CD4-positive, alpha-beta T cell treated with Interleukin-2 at 100 ng/mL for 4 hours (primary cell): Measurements from ENCODE around the gene NTN5.
"Not testable (repeated sequence)": the region's sequence is repeated elsewhere in the genome, so short reads cannot be mapped to it uniquely, and the experiment has no call there.

ENCODE experiments used
- DNase-seq: peaks from one replicate; pipeline ENCODE4 v3.0.0-alpha.2; 2020; ENCODE audit warnings: low spot score

The NTN5 gene, protein sequence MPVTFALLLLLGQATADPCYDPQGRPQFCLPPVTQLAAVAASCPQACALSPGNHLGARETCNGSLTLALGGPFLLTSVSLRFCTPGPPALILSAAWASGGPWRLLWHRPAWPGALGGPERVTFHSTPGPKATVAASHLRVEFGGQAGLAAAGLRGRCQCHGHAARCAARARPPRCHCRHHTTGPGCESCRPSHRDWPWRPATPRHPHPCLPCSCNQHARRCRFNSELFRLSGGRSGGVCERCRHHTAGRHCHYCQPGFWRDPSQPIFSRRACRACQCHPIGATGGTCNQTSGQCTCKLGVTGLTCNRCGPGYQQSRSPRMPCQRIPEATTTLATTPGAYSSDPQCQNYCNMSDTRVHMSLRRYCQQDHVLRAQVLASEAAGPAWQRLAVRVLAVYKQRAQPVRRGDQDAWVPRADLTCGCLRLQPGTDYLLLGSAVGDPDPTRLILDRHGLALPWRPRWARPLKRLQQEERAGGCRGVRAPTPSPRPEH

GRCh38 chr19:48672994-48673393, at the start of gene NTN5:
Gene NTN5 (minus strand): TSS chr19:48673017. CDS start chr19:48670986, 2,031 bp downstream.
- DNase-seq: no peak

GRCh38 chr19:48722196-48722708, 49.4 kb upstream of the NTN5 start:
- no peak for DNase-seq

DNA sequence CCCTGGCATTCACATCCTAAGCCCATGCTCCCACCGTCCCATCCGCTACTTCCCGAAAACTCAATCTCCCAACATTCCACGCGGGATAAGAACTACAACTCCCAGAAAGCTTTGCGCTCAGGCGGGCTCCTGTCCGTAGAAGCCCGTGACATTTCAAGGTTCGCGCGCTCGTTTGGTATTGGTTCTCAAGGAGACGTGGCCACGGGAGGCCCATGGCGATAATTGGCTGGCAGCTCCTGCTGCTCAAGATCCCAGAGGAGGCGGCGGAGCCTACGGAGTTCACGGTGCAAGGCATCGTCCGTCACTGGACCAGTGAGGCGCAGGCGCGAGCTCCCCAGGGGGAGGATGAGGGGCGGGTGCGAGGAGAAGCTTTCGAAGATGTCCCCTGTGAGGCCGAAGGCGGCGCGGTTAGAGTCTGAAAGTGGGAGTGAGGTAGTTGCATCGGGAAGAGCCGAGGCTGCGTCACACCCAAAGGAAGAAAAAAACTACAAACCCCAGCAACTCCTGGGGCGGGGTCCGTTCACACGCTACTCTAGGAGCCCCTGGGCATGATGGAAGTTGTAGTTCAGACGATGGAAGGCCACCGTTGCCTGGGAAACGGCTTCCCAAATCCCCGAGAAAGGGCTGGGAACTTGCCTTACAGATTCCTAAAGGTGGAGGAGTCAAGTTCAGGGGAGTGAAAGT, 47.9 kb upstream of the NTN5 start:
- peak; percentile 94 for DNase-seq

GRCh38 chr19:48720251-48720612, 47.4 kb upstream of the NTN5 start:
- DNase-seq: no peak

DNA sequence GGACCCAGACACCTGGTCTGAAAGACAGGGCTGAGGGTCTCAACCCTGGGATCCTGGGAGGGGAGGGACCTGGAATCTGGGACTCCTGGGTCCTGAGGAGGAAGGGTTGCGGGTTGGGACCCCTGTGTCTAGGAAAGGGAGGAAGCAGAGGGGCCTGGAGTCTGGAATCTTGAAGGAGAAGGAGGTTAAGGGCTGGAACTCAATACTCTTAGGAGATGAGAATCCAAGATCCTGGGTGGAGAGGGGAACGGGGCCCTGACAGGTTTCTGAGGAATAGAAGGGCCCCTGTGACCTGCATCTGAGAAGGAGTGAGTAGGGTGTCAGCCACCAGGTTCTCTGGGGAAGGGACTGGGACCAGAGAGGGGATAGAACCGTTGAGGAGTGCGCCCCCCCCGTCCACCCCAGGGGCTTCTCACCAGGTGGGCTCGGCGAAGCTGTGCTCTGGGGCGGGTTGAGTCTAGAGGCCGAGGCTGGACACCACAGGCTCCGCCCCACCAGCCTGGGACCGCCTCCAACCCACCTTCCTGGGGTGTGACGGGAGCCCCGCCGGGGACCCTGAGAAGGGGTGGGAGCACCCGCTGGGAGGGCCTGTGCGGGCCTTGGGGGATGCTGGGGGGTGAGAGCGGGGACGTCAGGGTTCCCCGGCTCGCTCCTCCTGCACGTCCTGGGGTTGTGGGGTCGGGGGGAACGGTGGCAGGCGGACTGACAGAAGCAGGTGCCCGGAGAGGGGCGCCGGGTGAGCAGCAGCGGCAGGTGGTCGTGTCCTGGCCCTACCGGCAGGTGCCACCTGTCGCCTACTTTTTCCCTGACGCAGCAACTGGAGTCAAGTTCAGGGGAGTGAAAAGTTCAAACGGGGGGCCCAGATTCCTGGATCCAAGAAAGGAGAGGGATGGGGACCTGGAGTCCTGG, 46.7 kb upstream of the NTN5 start, which contains the start of gene MAMSTR:
Gene MAMSTR, minus strand, starts transcription at position 463 of the 909 bp plus-strand sequence. CDS start 694 bp downstream, outside the sequence.
- no peak for DNase-seq

DNA sequence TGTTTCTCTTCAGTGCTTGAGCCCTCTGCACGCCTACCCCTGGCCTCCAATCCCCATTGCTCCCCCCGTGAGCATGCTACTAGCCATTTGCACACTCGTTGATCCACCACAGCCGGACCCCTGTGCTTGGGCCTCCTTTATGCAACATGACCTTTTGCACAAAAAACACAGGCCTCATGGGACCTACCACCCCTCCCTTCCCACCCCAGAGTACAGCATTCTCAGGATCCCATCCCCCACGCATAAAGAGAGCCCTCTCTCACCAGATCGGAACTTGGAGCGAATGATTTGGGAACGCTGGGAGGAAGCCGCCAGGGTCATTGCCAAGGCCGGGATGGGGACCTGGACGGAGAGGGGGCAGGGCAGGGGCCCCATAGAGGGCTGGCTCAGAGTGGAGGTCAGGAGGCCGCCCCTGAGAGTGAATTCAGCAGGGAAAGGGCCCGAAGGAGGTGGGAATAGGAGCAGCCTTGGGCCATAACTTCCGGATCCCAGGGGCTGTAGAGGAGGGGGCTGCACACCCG, 46.0 kb upstream of the NTN5 start:
- DNase-seq: no peak

DNA sequence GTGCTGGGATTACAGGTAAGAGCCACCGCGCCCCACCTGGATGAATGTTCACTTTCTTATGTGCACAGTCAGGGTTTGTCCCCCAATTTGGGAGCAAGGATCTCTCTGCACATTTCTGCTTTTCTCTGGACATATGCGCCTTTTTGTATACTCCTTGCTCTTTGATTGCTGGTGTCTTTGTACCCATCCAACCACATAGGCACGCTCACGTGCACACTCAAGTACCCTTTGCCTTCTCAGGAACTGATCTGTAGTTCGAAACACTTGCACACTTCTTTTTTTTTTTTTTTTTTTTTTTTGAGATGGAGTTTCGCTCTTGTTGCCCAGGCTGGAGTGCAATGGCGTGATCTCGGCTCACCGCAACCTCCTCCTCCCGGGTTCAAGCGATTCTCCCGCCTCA, 45.3 kb upstream of the NTN5 start:
- not testable (repeated sequence) for DNase-seq

- DNase-seq: no peak
Observed at GRCh38 chr19:48716562-48717291, 43.9 kb upstream of the NTN5 start.

DNA sequence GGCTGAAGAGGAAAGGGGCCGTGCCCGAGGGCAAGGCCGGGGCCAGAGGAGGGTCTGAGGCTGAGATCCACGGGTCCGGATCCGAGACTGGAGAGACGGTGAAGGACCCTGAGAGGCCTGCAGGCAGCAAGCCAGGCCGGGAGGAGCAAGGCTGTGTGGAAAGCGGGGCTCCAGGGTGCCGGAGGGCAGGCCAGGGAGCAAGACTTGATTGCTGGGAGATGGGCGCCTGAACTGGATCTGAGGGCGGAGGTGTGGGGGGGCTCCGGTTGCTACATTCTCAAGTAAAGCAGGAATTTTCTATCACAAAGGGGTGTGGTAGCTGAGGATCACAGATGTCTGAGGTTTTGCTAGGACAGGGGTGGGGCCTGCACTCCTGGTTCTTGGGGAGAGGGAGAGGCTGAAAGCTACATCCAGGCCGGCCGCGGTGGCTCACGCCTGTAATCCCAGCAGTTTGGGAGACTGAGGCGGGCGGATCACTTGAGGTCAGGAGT, 42.9 kb upstream of the NTN5 start:
- DNase-seq: no peak

GRCh38 chr19:48714759-48715675, 42.2 kb upstream of the NTN5 start:
- no peak for DNase-seq

DNA sequence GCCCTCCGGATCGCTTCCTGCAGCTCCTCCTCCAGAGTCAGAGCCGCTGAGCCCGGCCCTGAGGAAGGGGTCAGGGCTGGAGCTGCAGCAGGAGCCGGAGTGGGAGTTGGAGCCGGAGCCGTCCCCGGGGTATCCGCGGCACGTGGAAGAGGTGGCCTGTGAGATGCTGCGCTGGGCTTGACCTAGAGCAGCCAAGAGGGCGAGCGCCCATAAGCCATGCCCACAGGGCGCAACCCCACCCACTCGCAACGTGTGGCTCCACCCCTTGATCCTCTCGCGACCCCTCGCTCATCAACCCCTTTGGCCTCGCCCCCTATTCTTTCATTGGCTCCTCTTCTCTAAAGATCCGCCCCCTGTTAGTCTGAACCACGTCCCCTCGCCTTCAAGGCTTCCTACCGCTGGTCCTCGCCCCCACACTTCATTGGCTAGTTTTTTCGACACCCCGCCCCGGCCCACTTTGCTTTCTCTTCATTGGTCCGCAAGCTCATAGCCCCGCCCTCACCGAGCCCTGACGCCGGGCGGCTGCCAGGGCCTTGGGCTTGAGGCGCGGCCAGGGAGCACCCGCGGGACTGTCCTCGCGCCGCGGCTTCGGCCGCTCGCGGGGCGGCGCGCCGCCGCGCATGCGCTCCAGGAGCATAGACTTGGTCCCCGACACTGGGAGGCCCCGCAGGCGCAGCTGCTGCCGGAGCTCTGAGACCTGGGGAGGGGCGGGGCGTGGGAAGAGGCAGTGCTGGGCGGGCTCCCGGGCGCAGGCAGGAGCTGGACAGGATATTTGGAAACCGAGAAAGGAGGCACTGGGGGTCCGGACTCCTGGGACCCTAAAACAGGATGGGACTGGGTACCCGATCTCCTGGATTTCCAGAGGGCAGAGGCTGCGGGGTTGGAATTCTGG, 41.3 kb upstream of the NTN5 start:
- peak; percentile 99 for DNase-seq

DNA sequence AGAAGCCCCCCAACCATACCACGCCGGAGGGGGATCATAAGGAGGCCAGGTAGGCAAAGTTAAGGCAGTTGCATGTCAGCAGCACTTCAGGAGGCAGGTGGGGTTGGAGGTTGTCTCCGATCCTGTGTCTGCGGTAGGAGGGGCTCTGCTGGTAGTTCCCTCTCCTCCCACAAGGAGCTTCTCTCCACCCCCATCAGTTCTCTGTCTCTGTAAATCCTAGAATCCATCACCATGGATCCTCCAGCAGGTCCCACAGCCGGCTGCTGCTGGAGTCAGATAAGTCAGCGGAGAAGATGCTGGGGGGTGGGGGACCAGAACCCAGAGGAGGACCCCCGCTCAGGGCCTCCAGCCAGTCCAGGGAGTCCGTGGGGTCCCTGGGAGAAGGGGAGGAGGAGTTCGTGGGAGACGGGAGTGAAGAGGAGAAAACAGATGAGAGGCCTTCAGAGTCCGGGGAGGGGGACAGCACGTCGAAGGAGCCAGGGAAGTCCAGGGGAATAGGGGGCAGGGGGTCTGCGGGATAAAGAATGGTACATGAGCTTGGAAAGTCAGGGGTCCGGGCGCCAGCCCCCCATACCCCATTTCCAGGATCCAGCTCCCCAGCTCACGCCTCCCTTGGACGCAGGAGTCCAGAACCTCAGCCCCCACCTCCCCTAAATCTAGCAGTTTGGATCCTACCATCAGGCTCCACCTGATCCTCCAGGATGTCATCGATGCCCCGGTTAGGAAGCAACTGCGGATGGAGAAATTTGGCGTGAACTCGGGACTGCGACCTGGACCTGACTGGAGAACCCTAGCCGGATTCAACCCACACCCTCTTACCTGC, 40.4 kb upstream of the NTN5 start:
- no peak for DNase-seq

GRCh38 chr19:48711106-48711662, 38.4 kb upstream of the NTN5 start:
- DNase-seq: no peak

DNA sequence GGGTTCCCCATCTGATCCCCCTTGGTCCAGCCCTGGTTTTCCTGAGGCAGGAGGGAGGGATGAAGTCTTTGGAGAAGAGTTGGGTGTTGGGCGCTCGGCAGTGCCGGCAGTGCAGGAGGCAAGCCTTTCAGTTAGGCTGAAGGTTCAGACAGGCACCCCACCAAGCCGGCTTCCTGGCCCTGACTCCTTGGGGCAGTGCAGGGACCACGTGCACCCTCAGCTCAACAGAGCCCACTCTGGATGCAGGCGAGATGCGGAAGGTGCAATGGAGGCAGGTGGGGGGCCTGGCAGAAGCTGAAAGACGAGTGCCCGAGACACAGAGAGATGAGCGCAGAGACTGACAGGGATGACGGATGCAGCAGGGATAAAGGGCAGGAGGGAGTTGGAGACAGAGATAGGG, 35.7 kb upstream of the NTN5 start:
- DNase-seq: no peak

DNA sequence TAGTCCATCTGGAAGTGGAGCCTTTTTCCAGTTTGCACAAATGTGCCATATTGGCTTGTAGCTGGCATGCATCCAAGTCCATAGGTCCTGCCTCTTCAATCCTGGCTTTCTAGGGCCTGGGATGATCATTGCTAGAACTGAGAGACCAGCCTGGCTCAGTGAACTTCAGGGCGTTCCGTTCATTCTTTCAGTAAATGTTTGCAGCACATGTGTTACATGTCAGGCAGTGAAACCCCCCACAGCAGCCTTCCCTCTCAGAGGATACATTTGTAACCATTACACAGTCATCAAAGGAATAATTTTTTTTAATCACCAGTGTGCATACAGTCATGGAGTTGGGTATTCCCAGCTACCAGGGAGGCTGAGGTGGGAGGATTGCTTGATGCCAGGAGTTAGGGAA, 32.6 kb upstream of the NTN5 start:
- DNase-seq: no peak

GRCh38 chr19:48703316-48703715, 30.5 kb upstream of the NTN5 start:
- no peak for DNase-seq

DNA sequence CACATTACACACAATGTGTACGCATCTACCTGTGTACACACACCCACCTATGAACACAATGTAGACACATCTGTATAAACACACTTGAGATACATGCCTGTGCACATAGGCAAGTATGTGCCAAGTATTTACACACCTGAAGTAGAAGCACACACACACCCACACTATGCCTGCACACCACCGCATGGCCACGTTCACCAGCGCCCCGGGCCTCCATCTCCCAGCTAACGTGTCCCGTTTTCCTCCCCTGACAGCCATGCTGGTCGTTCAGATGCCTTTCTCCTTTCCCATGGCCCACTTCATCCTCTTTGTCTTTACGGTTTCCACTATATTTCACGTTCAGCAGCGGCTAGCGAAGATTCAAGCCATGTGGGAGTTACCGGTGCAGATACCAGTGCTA, 29.9 kb upstream of the NTN5 start:
- no peak for DNase-seq

DNA sequence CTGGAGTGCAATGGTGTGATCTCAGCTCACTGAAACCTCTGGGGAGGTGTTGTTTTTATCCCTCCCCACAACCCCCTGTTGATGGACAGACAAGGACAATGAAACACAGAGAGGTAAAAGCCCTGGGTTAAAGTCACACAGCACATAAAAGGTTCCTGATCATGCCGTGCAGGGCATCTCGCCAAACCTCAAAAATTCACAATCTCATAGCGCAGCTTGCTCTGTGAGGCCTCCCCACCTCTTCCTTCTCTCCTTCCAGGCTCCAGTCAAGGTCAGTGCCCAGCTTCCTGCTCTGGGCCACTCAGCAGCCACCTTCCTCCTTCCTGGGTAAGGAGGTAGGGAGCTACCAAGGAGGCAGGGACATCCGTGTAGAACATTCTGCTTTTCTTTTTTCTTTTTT, 25.2 kb upstream of the NTN5 start:
- DNase-seq: no peak
